PFSK-1 (cell line): ENCODE results near the gene NFIA.

Experiments used
- POLR2AphosphoS5 ChIP-seq: IDR thresholded peaks from 2 replicates; pipeline ENCODE4 v1.6.1; 2012; ENCODE audit warnings: low read depth, mild to moderate bottlenecking, control low read depth, low read length, moderate library complexity
- SIN3A ChIP-seq: IDR thresholded peaks from 2 replicates; pipeline ENCODE4 v1.6.1; 2012; ENCODE audit warnings: mild to moderate bottlenecking, low read length, moderate library complexity, borderline replicate concordance; ENCODE audit not compliant: insufficient read depth
- TAF1 ChIP-seq: IDR thresholded peaks from 2 replicates; pipeline ENCODE4 v1.6.1; 2012; ENCODE audit warnings: low read length, control low read depth, borderline replicate concordance; ENCODE audit not compliant: insufficient read depth
- TF ChIP-seq, protein P1 (sequence below), 2 experiments: IDR thresholded peaks; 2 replicates each; pipeline versions ENCODE4 v1.6.1 to v1.8.0; 2011 to 2012; ENCODE audit warnings: low read depth in 2 of 2, low read length in 2 of 2, control low read depth in 1 of 2, inconsistent platforms in 1 of 2, mild to moderate bottlenecking in 1 of 2, moderate library complexity in 1 of 2; ENCODE audit not compliant: insufficient read depth in 1 of 2

DNA sequence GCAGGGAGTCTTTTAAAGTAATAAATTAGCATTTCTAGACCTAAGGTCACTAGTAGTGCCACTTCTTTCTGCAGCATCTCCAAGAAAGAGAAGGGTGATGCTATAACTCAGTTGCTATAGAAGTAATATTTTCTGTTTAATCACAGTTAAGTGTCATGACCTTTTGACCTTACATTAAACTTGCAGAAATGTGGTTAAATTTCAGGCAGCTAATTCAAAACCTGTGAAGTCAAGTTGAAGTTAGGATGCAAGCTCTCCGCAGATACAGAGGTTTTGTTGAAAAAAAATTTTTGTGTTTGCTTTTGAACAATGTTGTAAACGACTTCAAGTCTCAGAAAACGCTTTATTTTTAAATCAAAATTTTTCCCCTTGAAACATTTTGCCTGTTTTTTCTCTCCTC is 193.9 kb downstream of the NFIA start:
- TF ChIP-seq, protein P1, sequence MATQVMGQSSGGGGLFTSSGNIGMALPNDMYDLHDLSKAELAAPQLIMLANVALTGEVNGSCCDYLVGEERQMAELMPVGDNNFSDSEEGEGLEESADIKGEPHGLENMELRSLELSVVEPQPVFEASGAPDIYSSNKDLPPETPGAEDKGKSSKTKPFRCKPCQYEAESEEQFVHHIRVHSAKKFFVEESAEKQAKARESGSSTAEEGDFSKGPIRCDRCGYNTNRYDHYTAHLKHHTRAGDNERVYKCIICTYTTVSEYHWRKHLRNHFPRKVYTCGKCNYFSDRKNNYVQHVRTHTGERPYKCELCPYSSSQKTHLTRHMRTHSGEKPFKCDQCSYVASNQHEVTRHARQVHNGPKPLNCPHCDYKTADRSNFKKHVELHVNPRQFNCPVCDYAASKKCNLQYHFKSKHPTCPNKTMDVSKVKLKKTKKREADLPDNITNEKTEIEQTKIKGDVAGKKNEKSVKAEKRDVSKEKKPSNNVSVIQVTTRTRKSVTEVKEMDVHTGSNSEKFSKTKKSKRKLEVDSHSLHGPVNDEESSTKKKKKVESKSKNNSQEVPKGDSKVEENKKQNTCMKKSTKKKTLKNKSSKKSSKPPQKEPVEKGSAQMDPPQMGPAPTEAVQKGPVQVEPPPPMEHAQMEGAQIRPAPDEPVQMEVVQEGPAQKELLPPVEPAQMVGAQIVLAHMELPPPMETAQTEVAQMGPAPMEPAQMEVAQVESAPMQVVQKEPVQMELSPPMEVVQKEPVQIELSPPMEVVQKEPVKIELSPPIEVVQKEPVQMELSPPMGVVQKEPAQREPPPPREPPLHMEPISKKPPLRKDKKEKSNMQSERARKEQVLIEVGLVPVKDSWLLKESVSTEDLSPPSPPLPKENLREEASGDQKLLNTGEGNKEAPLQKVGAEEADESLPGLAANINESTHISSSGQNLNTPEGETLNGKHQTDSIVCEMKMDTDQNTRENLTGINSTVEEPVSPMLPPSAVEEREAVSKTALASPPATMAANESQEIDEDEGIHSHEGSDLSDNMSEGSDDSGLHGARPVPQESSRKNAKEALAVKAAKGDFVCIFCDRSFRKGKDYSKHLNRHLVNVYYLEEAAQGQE (IDR thresholded peaks at IDR 0.05; ENCODE audit: insufficient read depth in 1 of 2, low read depth in 2 of 2, low read length in 2 of 2): no peak
- TF ChIP-seq SIN3A (no peak), TAF1 (no peak), POLR2AphosphoS5 (no peak)
